Ovary (tissue), 9 donors: ENCODE measurements around the gene XPO6. TPM values are rescaled to one million over a fixed set of nuclear protein-coding genes. Genes with fewer than 3 reads are reported as not detected.
A peak's percentile ranks its signal among the peaks of the same experiment; 100 is the strongest.
"Not testable (repeated sequence)": the region's sequence is repeated elsewhere in the genome, so short reads cannot be mapped to it uniquely, and the experiment has no call there.

Experiments
- DNase-seq, 5 donors: peaks; one replicate each; pipeline ENCODE4 v3.0.0-alpha.2; 2019 to 2020
- H3K27ac ChIP-seq, 2 donors: fragments of 200-600 bp; one replicate each; pipeline versions ENCODE4 v1.5.1 to v1.8.0; 2019 to 2022
- H3K27me3 ChIP-seq: fragments of 200-600 bp; one replicate; pipeline ENCODE4 v1.8.0; 2022
- H3K36me3 ChIP-seq: fragments of 200-600 bp; sonication (generic); one replicate; pipeline ENCODE4 v1.5.1; 2019
- H3K4me1 ChIP-seq: one replicate; pipeline ENCODE4 v1.8.1; 2013; ENCODE audit warnings: mild to moderate bottlenecking, moderate library complexity; ENCODE audit not compliant: insufficient read depth
- H3K4me3 ChIP-seq: fragments of 200-600 bp; sonication (generic); one replicate; pipeline ENCODE4 v1.5.1; 2017
- H3K9me3 ChIP-seq, 2 donors: fragments of 200-600 bp in 1 of 2; sonication (generic) in 1 of 2; one replicate each; pipeline versions ENCODE4 v1.5.1 to v1.8.1; 2013 to 2019; ENCODE audit warnings: mild to moderate bottlenecking in 1 of 2, moderate library complexity in 1 of 2
- EP300 ChIP-seq: sonication (generic); formaldehyde crosslinking; IDR thresholded peaks from one replicate; pipeline ENCODE4 v1.6.1; 2017; ENCODE audit warnings: antibody characterized with exemption
- POLR2A ChIP-seq: fragments of 450-650 bp; IDR thresholded peaks from one replicate; pipeline ENCODE4 v1.6.1; 2017; ENCODE audit warnings: antibody characterized with exemption, mild to moderate bottlenecking, moderate library complexity
- WGBS, 3 donors: extraction: QIAGEN DNeasy Blood & Tissue Kit in 1 of 3; methylation state at CpG; one replicate each; pipeline versions ENCODE4 v1.1.5 to v1.1.7; 2013 to 2017; 5-methylcytosine and 5-hydroxymethylcytosine counted together
- intact Hi-C, 4 donors: fragments of 100-400 bp; cut with DNase I; formaldehyde crosslinking; loops; one replicate each; pipeline versions ENCODE4 v1.11.0 to v1.15.1; 2022 to 2023
- polyA plus RNA-seq, 2 donors: library from polyadenylated mRNA; stranded (reverse); fragments of 200-250 nt in 1 of 2; fragments of 350-450 nt in 1 of 2; fragmentation: Illumina TruSeq in 1 of 2; extraction: RNeasy Lipid Tissue Mini Kit (QIAGEN cat#74804) in 1 of 2; gene quantifications; one replicate each; pipeline ENCODE4 v1.2.3, GENCODE V29; 2013 to 2014
- total RNA-seq, 7 donors: library from RNA; depleted of rRNA in 2 of 7; stranded (reverse); fragments of >200 nt in 2 of 7; fragmentation: NEBNext Ultra II Directional in 3 of 7; extraction: Animal tissue kit (Norgen Biotek cat#: 25700) in 3 of 7; gene quantifications; one replicate each; pipeline versions ENCODE4 v1.1.0 to v1.2.4, GENCODE V29; 2016 to 2023
- TF ChIP-seq, protein P1 (sequence below), 3 donors: fragments of 450-650 bp in 2 of 3; fragments of 200-600 bp in 1 of 3; IDR thresholded peaks; one replicate each; pipeline versions ENCODE4 v1.5.1 to v1.8.0; 2016 to 2022; ENCODE audit warnings: antibody characterized with exemption in 3 of 3, mild to moderate bottlenecking in 1 of 3
- donor health status: DM: no; HTN: no; CAD: no; lungs with moderate emphysema.
- donor health status: DM: no; HTN: no; CAD: no.
- donor health status: Bipolar disorder and iron deficiency.
- donor health status: DM: yes; HTN: yes; CAD: no.
- donor health status: DM: no; HTN: no; CAD: no.
- donor health status: DM: yes; HTN: yes; CAD: no.

Gene XPO6
- total and polyA plus RNA-seq, 9 donors = 30.3 to 98.2 (median 65.0) TPM

DNA sequence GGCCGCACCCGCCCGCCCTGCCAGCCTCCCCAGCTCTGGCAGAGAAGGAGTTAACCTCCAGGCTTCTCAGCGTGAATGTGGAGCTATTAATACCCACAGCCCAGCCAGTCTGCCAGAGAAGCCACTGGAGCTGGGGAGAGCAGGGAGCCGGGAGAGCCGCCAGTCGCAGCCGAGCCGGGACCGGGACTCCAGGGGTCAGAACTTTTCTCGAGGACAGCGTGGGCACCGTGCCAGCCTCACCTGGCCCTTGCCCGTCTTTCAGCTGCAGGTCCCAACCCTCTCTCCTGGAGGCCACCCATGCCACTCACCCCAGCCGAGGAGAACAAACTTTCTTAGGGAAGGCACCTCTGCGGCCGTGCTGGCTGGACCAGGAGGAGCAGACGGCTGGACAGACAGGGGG, 46.8 kb upstream of the XPO6 start:
- Histone ChIP-seq H3K4me1 (no peaks in the 10 kb centered on the region), H3K36me3 (no peaks in the 10 kb centered on the region), H3K9me3 (no peaks in the 10 kb centered on the region), H3K27ac (no peak overlapping the region), H3K4me3 (no peak overlapping the region), H3K27me3 (no peaks in the 10 kb centered on the region)
- intact Hi-C loops = no loop called here
- TF ChIP-seq EP300 = no peak
- TF ChIP-seq, protein P1, sequence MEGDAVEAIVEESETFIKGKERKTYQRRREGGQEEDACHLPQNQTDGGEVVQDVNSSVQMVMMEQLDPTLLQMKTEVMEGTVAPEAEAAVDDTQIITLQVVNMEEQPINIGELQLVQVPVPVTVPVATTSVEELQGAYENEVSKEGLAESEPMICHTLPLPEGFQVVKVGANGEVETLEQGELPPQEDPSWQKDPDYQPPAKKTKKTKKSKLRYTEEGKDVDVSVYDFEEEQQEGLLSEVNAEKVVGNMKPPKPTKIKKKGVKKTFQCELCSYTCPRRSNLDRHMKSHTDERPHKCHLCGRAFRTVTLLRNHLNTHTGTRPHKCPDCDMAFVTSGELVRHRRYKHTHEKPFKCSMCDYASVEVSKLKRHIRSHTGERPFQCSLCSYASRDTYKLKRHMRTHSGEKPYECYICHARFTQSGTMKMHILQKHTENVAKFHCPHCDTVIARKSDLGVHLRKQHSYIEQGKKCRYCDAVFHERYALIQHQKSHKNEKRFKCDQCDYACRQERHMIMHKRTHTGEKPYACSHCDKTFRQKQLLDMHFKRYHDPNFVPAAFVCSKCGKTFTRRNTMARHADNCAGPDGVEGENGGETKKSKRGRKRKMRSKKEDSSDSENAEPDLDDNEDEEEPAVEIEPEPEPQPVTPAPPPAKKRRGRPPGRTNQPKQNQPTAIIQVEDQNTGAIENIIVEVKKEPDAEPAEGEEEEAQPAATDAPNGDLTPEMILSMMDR (IDR thresholded peaks at IDR 0.05) = no peak
- no peak for TF ChIP-seq POLR2A
- DNase-seq = peak in 1 of 5 donors; percentile 46
- WGBS, 3 donors = 0 to 7% (median 2%) methylated on average over 18 of the region's 18 CpGs

DNA sequence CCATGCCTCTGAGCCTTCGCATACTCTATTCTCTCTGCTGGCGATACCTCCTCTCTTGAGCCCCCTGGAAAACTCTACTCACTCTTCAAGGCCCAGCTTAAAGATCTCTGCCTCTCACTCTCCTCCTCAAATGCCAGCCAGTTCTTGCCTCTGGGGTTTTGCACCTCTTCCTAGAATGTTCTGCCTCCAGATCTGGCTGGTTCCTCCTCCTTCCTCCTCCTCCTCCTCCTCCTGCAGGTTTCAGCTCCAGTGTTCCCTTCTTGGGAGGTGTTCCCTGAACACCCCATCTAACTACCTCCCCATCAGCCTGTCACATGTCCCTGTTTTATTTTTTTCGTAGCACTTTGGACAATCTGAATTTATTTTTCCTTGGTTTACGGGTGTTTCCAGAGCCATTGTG, 45.5 kb upstream of the XPO6 start:
- Histone ChIP-seq H3K4me3 (no peak overlapping the region), H3K27ac (no peak overlapping the region), H3K36me3 (no peaks in the 10 kb centered on the region), H3K9me3 (no peaks in the 10 kb centered on the region), H3K4me1 (no peaks in the 10 kb centered on the region), H3K27me3 (no peaks in the 10 kb centered on the region)
- 67 to 80% (median 74%) methylated on average over 4 of the region's 4 CpGs for WGBS, 3 donors
- intact Hi-C loops = no loop called here
- no peak for DNase-seq
- TF ChIP-seq EP300 = no peak
- TF ChIP-seq, protein P1 (IDR thresholded peaks at IDR 0.05) = no peak
- TF ChIP-seq POLR2A = no peak

DNA sequence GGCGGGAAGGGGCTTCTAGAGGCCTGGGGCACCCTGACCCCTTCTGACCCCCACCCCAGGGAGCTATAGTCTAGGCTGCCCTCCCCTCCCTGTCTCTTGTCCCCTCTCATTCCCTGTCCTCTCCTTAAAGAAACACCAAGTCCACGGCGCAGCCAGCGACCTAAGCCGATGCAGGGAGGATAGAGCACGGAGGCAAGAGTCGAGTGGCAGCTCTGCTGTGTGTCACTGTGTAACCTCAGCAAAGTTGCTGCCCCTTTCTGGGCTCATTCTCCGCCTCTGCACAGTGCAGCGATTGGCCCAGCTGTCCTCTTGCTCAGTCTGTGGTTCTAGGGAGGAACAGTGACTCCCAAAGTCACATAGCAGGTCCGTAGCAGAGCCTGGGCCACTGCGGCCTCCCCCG, 44.1 kb upstream of the XPO6 start:
- no peak overlapping the region for H3K4me3 ChIP-seq
- no peaks in the 10 kb centered on the region for H3K36me3 ChIP-seq
- TF ChIP-seq, protein P1 (IDR thresholded peaks at IDR 0.05) = no peak
- TF ChIP-seq EP300 = no peak
- no peak for TF ChIP-seq POLR2A
- no peak for DNase-seq
- 81 to 90% (median 83%) methylated on average over 12 of the region's 12 CpGs for WGBS, 3 donors
- H3K27me3 ChIP-seq = no peaks in the 10 kb centered on the region
- no peaks in the 10 kb centered on the region for H3K9me3 ChIP-seq
- intact Hi-C loops = no loop called here
- H3K4me1 ChIP-seq = no peaks in the 10 kb centered on the region
- H3K27ac ChIP-seq = no peak overlapping the region

DNA sequence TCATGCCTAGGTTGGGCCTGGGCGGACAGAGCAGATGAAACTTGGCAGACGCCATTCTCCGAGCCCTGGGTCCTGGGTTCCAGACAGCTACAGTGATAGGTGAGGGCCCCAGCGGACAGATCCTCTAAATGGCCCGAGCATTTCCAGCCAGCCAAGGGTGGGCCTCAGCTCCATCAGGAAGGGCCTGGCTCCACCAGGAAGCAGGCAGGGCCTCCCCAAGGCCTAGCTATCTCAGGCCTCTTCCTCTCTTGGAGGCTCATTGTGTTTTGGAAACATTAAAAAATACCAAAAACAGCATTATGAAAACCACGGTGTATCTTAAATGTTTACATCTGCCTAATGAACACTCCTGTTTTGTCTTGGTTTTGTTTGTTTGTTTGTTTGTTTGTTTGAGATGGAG, 42.4 kb upstream of the XPO6 start:
- 67 to 84% (median 74%) methylated on average over 6 of the region's 6 CpGs for WGBS, 3 donors
- no peak overlapping the region for H3K4me3 ChIP-seq
- H3K36me3 ChIP-seq = no peaks in the 10 kb centered on the region
- no peak overlapping the region for H3K27ac ChIP-seq
- intact Hi-C loops = no loop called here
- H3K27me3 ChIP-seq = no peaks in the 10 kb centered on the region
- H3K9me3 ChIP-seq = no peaks in the 10 kb centered on the region
- TF ChIP-seq POLR2A (no peak), EP300 (no peak)
- TF ChIP-seq, protein P1 (IDR thresholded peaks at IDR 0.05) = no peak
- DNase-seq = no peak
- H3K4me1 ChIP-seq = no peaks in the 10 kb centered on the region

DNA sequence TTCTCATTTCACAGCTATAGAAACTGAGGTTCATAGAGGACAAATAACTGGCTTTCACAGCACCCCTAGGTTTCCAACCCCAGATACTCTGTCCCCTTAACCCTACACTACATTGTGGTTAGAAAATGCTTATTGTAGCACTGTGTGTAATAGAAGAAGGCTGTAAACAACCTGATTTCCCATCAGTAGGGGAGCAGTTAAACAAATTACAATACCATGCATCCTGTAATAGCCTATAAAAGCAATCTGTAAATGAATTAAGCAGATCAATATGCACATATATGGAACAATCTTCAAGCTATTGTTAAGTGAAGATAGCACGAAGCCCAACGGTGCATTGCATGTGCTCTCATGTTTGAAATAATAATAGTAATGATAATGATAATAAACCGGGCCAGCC, 39.2 kb upstream of the XPO6 start:
- TF ChIP-seq POLR2A (no peak), EP300 (no peak)
- TF ChIP-seq, protein P1 (IDR thresholded peaks at IDR 0.05) = no peak

DNA sequence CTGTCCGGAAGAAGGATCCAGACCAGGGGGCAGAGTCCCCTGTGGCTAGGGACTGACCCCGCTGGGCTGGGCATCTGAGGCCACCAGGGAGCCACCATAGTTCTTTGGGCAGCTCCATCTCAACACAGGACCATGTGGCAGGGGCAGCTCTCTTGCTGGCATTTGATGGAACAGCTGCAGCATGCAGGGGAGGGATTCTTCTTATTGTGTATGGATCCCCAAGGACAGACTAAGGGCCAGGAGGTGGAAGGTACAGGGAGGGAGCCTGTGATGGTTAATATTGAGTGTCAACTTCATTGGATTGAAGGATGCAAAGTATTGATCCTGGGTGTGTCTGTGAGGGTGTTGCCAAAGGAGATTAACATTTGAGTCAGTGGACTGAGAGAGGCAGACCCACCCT, 37.7 kb upstream of the XPO6 start:
- H3K27ac ChIP-seq, DNase-seq, intact Hi-C loops, H3K4me3 ChIP-seq, H3K36me3 ChIP-seq, H3K27me3 ChIP-seq, H3K9me3 ChIP-seq, H3K4me1 ChIP-seq: not testable (repeated sequence)
- 77 to 89% (median 81%) methylated on average over 2 of the region's 2 CpGs for WGBS, 3 donors

More for the DNA sequence above, 39.2 kb upstream of the XPO6 start:
- Histone ChIP-seq H3K27me3 (no peaks in the 10 kb centered on the region), H3K27ac (no peak overlapping the region), H3K4me3 (no peak overlapping the region), H3K9me3 (no peaks in the 10 kb centered on the region), H3K4me1 (no peaks in the 10 kb centered on the region), H3K36me3 (no peaks in the 10 kb centered on the region)
- intact Hi-C loops = no loop called here
- whole genome bisulfite sequencing, 3 donors = 37 to 53% (median 41%) methylated on average over 3 of the region's 3 CpGs
- no peak for DNase-seq
